ENCODE results near the gene NLN. TPM values are rescaled to one million over a fixed set of nuclear protein-coding genes. Genes with fewer than 3 reads are reported as not detected.

The NLN gene
- total RNA-seq, 1 donor from 2014 or later = 45.8 TPM

GRCh38 chr5:65832152-65832551 is 110.1 kb downstream of the NLN start:
- peaks cover 4% of the 10 kb centered on the region for H3K36me3 Mint-ChIP-seq (ENCODE audit: low read depth, unreplicated experiment)
- H3K27ac Mint-ChIP-seq (ENCODE audit: unreplicated experiment) = no peak overlapping the region
- no peaks in the 10 kb centered on the region for H3K9me3 Mint-ChIP-seq (ENCODE audit: unreplicated experiment)
- no peaks in the 10 kb centered on the region for H3K27me3 Mint-ChIP-seq (ENCODE audit: unreplicated experiment)
- no peak for DNase-seq (ENCODE audit: low spot score)
- H3K4me1 Mint-ChIP-seq (ENCODE audit: unreplicated experiment) = peaks cover 8% of the 10 kb centered on the region
- no peak for TF ChIP-seq CTCF (IDR thresholded peaks at IDR 0.05; ENCODE audit: unreplicated experiment)
- no peak overlapping the region for H3K4me3 Mint-ChIP-seq (ENCODE audit: unreplicated experiment)

- Mint-ChIP-seq H3K4me3 (ENCODE audit: unreplicated experiment) (no peak overlapping the region), H3K27ac (ENCODE audit: unreplicated experiment) (no peak overlapping the region), H3K27me3 (ENCODE audit: unreplicated experiment) (no peaks in the 10 kb centered on the region), H3K4me1 (ENCODE audit: unreplicated experiment) (peaks cover 8% of the 10 kb centered on the region), H3K9me3 (ENCODE audit: unreplicated experiment) (no peaks in the 10 kb centered on the region), H3K36me3 (ENCODE audit: low read depth, unreplicated experiment) (peaks cover 4% of the 10 kb centered on the region)
- no peak for TF ChIP-seq CTCF (IDR thresholded peaks at IDR 0.05; ENCODE audit: unreplicated experiment)
- no peak for DNase-seq (ENCODE audit: low spot score)
These were observed 110.7 kb downstream of the NLN start for GRCh38 chr5:65832603-65833228.

- Mint-ChIP-seq H3K27me3 (ENCODE audit: unreplicated experiment) (no peaks in the 10 kb centered on the region), H3K27ac (ENCODE audit: unreplicated experiment) (no peak overlapping the region), H3K9me3 (ENCODE audit: unreplicated experiment) (no peaks in the 10 kb centered on the region), H3K36me3 (ENCODE audit: low read depth, unreplicated experiment) (peaks cover 4% of the 10 kb centered on the region), H3K4me3 (ENCODE audit: unreplicated experiment) (no peak overlapping the region), H3K4me1 (ENCODE audit: unreplicated experiment) (peaks cover 8% of the 10 kb centered on the region)
- DNase-seq (ENCODE audit: low spot score) = no peak
- no peak for TF ChIP-seq CTCF (IDR thresholded peaks at IDR 0.05; ENCODE audit: unreplicated experiment)
These were observed 111.8 kb downstream of the NLN start for GRCh38 chr5:65833780-65834179.

- no peak overlapping the region for H3K27ac Mint-ChIP-seq (ENCODE audit: unreplicated experiment)
- no peaks in the 10 kb centered on the region for H3K27me3 Mint-ChIP-seq (ENCODE audit: unreplicated experiment)
- H3K36me3 Mint-ChIP-seq (ENCODE audit: low read depth, unreplicated experiment) = peaks cover 4% of the 10 kb centered on the region
These were observed 112.3 kb downstream of the NLN start for GRCh38 chr5:65834306-65834705.

More at GRCh38 chr5:65834306-65834705, 112.3 kb downstream of the NLN start:
- Mint-ChIP-seq H3K9me3 (ENCODE audit: unreplicated experiment) (no peaks in the 10 kb centered on the region), H3K4me3 (ENCODE audit: unreplicated experiment) (no peak overlapping the region), H3K4me1 (ENCODE audit: unreplicated experiment) (peaks cover 8% of the 10 kb centered on the region)
- no peak for DNase-seq (ENCODE audit: low spot score)
- TF ChIP-seq CTCF (IDR thresholded peaks at IDR 0.05; ENCODE audit: unreplicated experiment) = no peak

All from endothelial cell (in vitro differentiated cells).